K562 (cell line): ENCODE measurements around the gene WNK1. TPM values are rescaled to one million over a fixed set of nuclear protein-coding genes. Genes with fewer than 3 reads are reported as not detected.
A peak's percentile ranks its signal among the peaks of the same experiment; 100 is the strongest.

ENCODE experiments used
- ATAC-seq: fragments of 200-7000 bp; cut with Tn5 transposase; 3 replicates; pipeline ENCODE4 v1.9.1; 2020; ENCODE audit warnings: moderate library complexity
- BruUV-seq: library from RNA; stranded (reverse); fragments of 400-500 nt; replicated peaks from 2 replicates; lab custom pipeline; 2021; lab: Mats Ljungman, UMichigan
- CTCF ChIA-PET: fragments of 300-600 bp; formaldehyde crosslinking; extraction: SDS; loops from one replicate; lab custom pipeline; 2021; ENCODE audit warnings: low intra/inter-chr PET ratio; lab: Yijun Ruan, JAX
- POLR2A ChIA-PET: fragments of 300-600, 350-650 bp; sonication (Branson Sonifier 250); formaldehyde crosslinking; extraction: SDS; loops from one replicate; lab custom pipeline; 2021; ENCODE audit warnings: antibody characterized with exemption, inconsistent platforms; lab: Yijun Ruan, JAX
- DNase-seq, 4 experiments: peaks; one replicate each; pipeline versions ENCODE4 v3.0.0 to v3.0.0-alpha.2; 2011 to 2018; ENCODE audit warnings: low spot score in 3 of 4, mixed read lengths in 3 of 4; ENCODE audit errors: extremely low read depth in 1 of 4
- FAIRE-seq: peaks from 2 replicates; lab custom pipeline; 2011; peaks lifted over from hg19 to GRCh38; lab: Jason Lieb, UNC
- H2AFZ ChIP-seq: 2 replicates; pipeline ENCODE4 v1.6.0; 2011; ENCODE audit warnings: low read depth, low read length, control low read depth, inconsistent platforms
- H3K27ac ChIP-seq: fragments of 200-600 bp; 3 replicates; pipeline ENCODE4 v1.8.0; 2011; ENCODE audit warnings: low read depth, mild to moderate bottlenecking, control low read depth, inconsistent platforms, low read length, moderate library complexity, mixed read lengths; ENCODE audit errors: extremely low read depth
- H3K27me3 ChIP-seq, 2 experiments: fragments of 300-600 bp in 1 of 2; 2 replicates in 1 of 2; 3 replicates in 1 of 2; pipeline versions ENCODE4 v1.6.0 to v1.8.0; 2011; ENCODE audit warnings: inconsistent platforms in 2 of 2, low read length in 2 of 2, mild to moderate bottlenecking in 1 of 2, mixed read lengths in 1 of 2, moderate library complexity in 1 of 2; ENCODE audit not compliant: control insufficient read depth in 2 of 2, insufficient read depth in 2 of 2
- H3K36me3 ChIP-seq: fragments of 300-600 bp; 3 replicates; pipeline ENCODE4 v1.8.0; 2011; ENCODE audit warnings: mild to moderate bottlenecking, low read length, inconsistent platforms; ENCODE audit not compliant: control insufficient read depth, insufficient read depth
- H3K4me1 ChIP-seq, 2 experiments: fragments of 200-600 bp in 1 of 2; replicated peaks in 1 of 2; 2 replicates in 1 of 2; 3 replicates in 1 of 2; pipeline versions ENCODE4 v1.5.1 to v1.8.0; 2011; ENCODE audit warnings: inconsistent platforms in 2 of 2, low read length in 2 of 2, mild to moderate bottlenecking in 1 of 2, mixed read lengths in 1 of 2, moderate library complexity in 1 of 2; ENCODE audit not compliant: control insufficient read depth in 2 of 2, insufficient read depth in 2 of 2
- H3K4me2 ChIP-seq: 2 replicates; pipeline ENCODE4 v1.6.1; 2011; ENCODE audit warnings: low read length, control low read depth, inconsistent platforms, mixed read lengths; ENCODE audit not compliant: insufficient read depth
- H3K4me3 ChIP-seq: fragments of 200-600 bp; sonication (generic), shearing (Covaris generic); 2 replicates; pipeline ENCODE4 v1.5.1; 2016; ENCODE audit warnings: control low read depth, inconsistent platforms
- H3K79me2 ChIP-seq: fragments of 200-600 bp; 3 replicates; pipeline ENCODE4 v1.8.0; 2011; ENCODE audit warnings: low read length, inconsistent platforms; ENCODE audit not compliant: control insufficient read depth, insufficient read depth
- H3K9ac ChIP-seq, 2 experiments: 2 replicates each; pipeline versions ENCODE4 v1.6.0 to v1.6.1; 2011; ENCODE audit warnings: low read depth in 2 of 2, low read length in 2 of 2, control low read depth in 1 of 2, inconsistent platforms in 1 of 2, mild to moderate bottlenecking in 1 of 2, mixed read lengths in 1 of 2; ENCODE audit not compliant: insufficient read depth in 1 of 2
- H3K9me1 ChIP-seq: one replicate; pipeline ENCODE4 v1.6.0; 2011; ENCODE audit warnings: inconsistent platforms, mild to moderate bottlenecking, low read length, moderate library complexity; ENCODE audit not compliant: control insufficient read depth, insufficient read depth
- H3K9me3 ChIP-seq: replicated peaks from 2 replicates; pipeline ENCODE4 v1.5.1; 2011; ENCODE audit warnings: low read depth, low read length, inconsistent platforms; ENCODE audit not compliant: control insufficient read depth, insufficient read depth
- H4K20me1 ChIP-seq: replicated peaks from 2 replicates; pipeline ENCODE4 v1.6.1; 2011; ENCODE audit warnings: low read length, inconsistent platforms, mixed read lengths; ENCODE audit not compliant: control insufficient read depth, insufficient read depth
- ID3 ChIP-seq, 2 experiments: fragments of 250-450 bp in 1 of 2; fragments of 450-650 bp in 1 of 2; sonication (Bioruptor Pico) in 1 of 2; IDR thresholded peaks; 2 replicates each; pipeline versions ENCODE4 v1.6.1 to v1.8.0; 2016 to 2021; ENCODE audit warnings: mild to moderate bottlenecking in 2 of 2, moderate library complexity in 2 of 2, missing compliant biosample characterization in 1 of 2, missing genetic modification characterization in 1 of 2
- TSC22D4 ChIP-seq: fragments of 450-650 bp; IDR thresholded peaks from 2 replicates; pipeline ENCODE4 v1.6.1; 2016; ENCODE audit warnings: missing genetic modification characterization, missing biosample characterization, control low read depth
- U2AF1 ChIP-seq: fragments of 200-400 bp; formaldehyde crosslinking; optimal IDR thresholded peaks from 2 replicates; pipeline ENCODE3; 2017; ENCODE audit warnings: mild to moderate bottlenecking, low read depth, low read length, moderate library complexity
- WGBS: fragments of 100-300 bp; shearing (Covaris generic); methylation state at CpG from one replicate; pipeline ENCODE4 v1.1.6; 2016; ENCODE audit warnings: low coverage, mixed read lengths; ENCODE audit not compliant: insufficient coverage; ENCODE audit errors: missing lambda C conversion rate; 5-methylcytosine and 5-hydroxymethylcytosine counted together
- in situ Hi-C: fragments of 300-500 bp; cut with MboI; formaldehyde crosslinking; loops from 4 replicates; pipeline ENCODE4 v1.15.0; 2018; ENCODE audit warnings: inconsistent platforms, mixed read lengths
- intact Hi-C: fragments of 100-400 bp; cut with micrococcal nuclease; formaldehyde crosslinking; loops from 2 replicates; pipeline ENCODE4 v1.14.2; 2022
- polyA plus RNA-seq, 8 experiments: library from polyadenylated mRNA; depleted of rRNA in 4 of 8; stranded (reverse) in 5 of 8; unstranded in 3 of 8; fragments of >200 nt; fragmentation: Nextera tagmentation in 2 of 8; fragmentation: Illumina TruSeq in 1 of 8; extraction: Ambion mirVana in 2 of 8; extraction: Trizol in 1 of 8; gene quantifications; 2 replicates each; pipeline versions ENCODE4 v1.2.1 to v1.2.3, GENCODE V29; 2011 to 2014; ENCODE audit warnings: inconsistent platforms in 1 of 8, missing spikeins in 1 of 8
- total RNA-seq, 7 experiments: library from RNA; depleted of rRNA in 6 of 7; stranded (reverse); fragments of >200 nt in 6 of 7; fragmentation: Illumina TruSeq in 2 of 7; extraction: Trizol in 2 of 7; gene quantifications; 2 replicates each; pipeline versions ENCODE4 v1.2.1 to v1.2.3, GENCODE V29; 2011 to 2021; ENCODE audit warnings: low replicate concordance in 1 of 7

Gene WNK1
- total and polyA plus RNA-seq, 9 of the 15 experiments (the other 6 are each of a cell fraction or from before 2014, with no cell fraction given) = 4.3 to 73.9 (median 31.0) TPM

- WGBS = 50% methylated on average over 2 of the region's 2 CpGs
- Histone ChIP-seq H3K36me3 (no peaks in the 10 kb centered on the region), H2AFZ (peak overlapping the region; percentile 39; the same call in 1 of the 2 replicates), H4K20me1 (no peaks in the 10 kb centered on the region), H3K27ac (no peak overlapping the region), H3K9me1 (no peaks in the 10 kb centered on the region), H3K27me3 (no peaks in the 10 kb centered on the region), H3K9me3 (no peaks in the 10 kb centered on the region), H3K79me2 (no peaks in the 10 kb centered on the region), H3K4me2 (no peak overlapping the region), H3K9ac (no peak overlapping the region), H3K4me1 (no peaks in the 10 kb centered on the region), H3K4me3 (no peak overlapping the region)
- no peak for FAIRE-seq
- ATAC-seq = no peak
- ChIA-PET CTCF (no interaction called here), POLR2A (interaction anchor here (0.6 to 1.2 kb wide), 4 partner anchors 10 to 345 kb away, joined by 3 to 6 read pairs (median 3); no protein-coding TSS in a partner anchor)
- BruUV-seq = no TSS peak
- in situ Hi-C loops (no loop called here), intact Hi-C loops (no loop called here)
- no peak for DNase-seq
- TF ChIP-seq ID3 (CRISPR knock-in tag; IDR thresholded peaks at IDR 0.05) (no peak), ID3 (tag; IDR thresholded peaks at IDR 0.05) (peak; percentile 81), U2AF1 (no peak)
These were observed 13.7 kb upstream of the WNK1 start for GRCh38 chr12:738712-739111.

- Histone ChIP-seq H3K4me3 (no peak overlapping the region), H3K4me1 (no peaks in the 10 kb centered on the region), H3K9me1 (no peaks in the 10 kb centered on the region), H3K27ac (no peak overlapping the region), H2AFZ (no peak overlapping the region), H3K36me3 (no peaks in the 10 kb centered on the region), H4K20me1 (no peaks in the 10 kb centered on the region), H3K9ac (no peak overlapping the region), H3K9me3 (no peaks in the 10 kb centered on the region), H3K4me2 (no peak overlapping the region), H3K27me3 (no peaks in the 10 kb centered on the region), H3K79me2 (no peaks in the 10 kb centered on the region)
- no peak for DNase-seq
- ChIA-PET CTCF (no interaction called here), POLR2A (interaction anchor here (0.8 to 1.2 kb wide), 3 partner anchors 10 to 346 kb away, joined by 3 to 6 read pairs (median 3); no protein-coding TSS in a partner anchor)
- FAIRE-seq = no peak
- ATAC-seq = no peak
- intact Hi-C loops = no loop called here
- TF ChIP-seq TSC22D4 (tag) = no peak
- in situ Hi-C loops = no loop called here
- no TSS peak for BruUV-seq
- 84% methylated on average over 7 of the region's 9 CpGs for WGBS
These were observed 13.0 kb upstream of the WNK1 start for GRCh38 chr12:739349-739748.
